Right lobe of liver (tissue), 4 donors: Measurements from ENCODE around the gene CLPTM1L.

Experiments used
- POLR2A ChIP-seq: fragments of 450-650 bp; IDR thresholded peaks from one replicate; pipeline ENCODE4 v1.6.1; 2017; ENCODE audit warnings: antibody characterized with exemption, mild to moderate bottlenecking
- TF ChIP-seq, protein P1 (sequence below), 4 donors: fragments of 200-600 bp in 3 of 4; fragments of 450-650 bp in 1 of 4; IDR thresholded peaks; one replicate each; pipeline versions ENCODE4 v1.5.1 to v1.8.0; 2016 to 2022; ENCODE audit warnings: antibody characterized with exemption in 4 of 4, mild to moderate bottlenecking in 2 of 4
- donor health status: DM: no; HTN: no; CAD: no.
- donor health status: DM: no; HTN: no; CAD: no.
- donor health status: DM: no; HTN: yes; CAD: no.

DNA sequence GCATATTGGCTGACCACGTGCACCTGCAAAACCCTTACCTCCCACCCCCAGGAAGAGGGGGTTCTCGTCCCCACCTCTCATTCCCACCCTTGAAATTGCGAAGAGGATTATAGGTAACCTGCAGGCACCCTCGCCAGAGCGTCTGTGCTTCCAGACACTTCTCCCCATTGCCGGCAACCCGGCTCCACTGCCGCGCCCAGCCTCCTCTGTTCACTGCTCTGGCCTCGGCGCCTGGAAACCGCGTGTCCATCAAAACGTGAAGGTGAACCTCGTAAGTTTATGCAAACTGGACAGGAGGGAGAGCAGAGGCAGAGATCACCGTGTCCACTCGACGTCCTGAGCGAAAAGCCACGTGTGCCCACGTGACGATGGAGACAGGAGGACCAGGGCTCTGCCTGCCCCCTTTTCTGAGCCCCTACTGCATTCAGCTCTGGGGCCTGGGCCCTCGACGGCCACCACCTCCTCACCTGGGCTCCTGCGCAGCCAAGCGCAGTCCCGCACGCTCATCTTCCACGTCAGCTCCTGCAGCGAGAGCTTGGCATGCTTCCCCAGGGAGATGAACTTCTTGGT lies 52.0 kb downstream of the CLPTM1L start:
- TF ChIP-seq, protein P1, sequence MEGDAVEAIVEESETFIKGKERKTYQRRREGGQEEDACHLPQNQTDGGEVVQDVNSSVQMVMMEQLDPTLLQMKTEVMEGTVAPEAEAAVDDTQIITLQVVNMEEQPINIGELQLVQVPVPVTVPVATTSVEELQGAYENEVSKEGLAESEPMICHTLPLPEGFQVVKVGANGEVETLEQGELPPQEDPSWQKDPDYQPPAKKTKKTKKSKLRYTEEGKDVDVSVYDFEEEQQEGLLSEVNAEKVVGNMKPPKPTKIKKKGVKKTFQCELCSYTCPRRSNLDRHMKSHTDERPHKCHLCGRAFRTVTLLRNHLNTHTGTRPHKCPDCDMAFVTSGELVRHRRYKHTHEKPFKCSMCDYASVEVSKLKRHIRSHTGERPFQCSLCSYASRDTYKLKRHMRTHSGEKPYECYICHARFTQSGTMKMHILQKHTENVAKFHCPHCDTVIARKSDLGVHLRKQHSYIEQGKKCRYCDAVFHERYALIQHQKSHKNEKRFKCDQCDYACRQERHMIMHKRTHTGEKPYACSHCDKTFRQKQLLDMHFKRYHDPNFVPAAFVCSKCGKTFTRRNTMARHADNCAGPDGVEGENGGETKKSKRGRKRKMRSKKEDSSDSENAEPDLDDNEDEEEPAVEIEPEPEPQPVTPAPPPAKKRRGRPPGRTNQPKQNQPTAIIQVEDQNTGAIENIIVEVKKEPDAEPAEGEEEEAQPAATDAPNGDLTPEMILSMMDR (IDR thresholded peaks at IDR 0.05), result no peak
- no peak for TF ChIP-seq POLR2A
